Measurements from ENCODE around the gene CASS4. TPM values are rescaled to one million over a fixed set of nuclear protein-coding genes. Genes with fewer than 3 reads are reported as not detected.

The CASS4 gene
- total RNA-seq, 2 experiments from 2014 or later, result 17.8 to 18.8 TPM

GRCh38 chr20:56412949-56413348 lies 889 bp downstream of the CASS4 start:
- no peaks in the 10 kb centered on the region for H3K9me3 Mint-ChIP-seq (ENCODE audit: insufficient read depth)
- H3K27ac Mint-ChIP-seq, result peak overlapping the region; percentile 97
- peak overlapping the region; percentile 93 for H3K4me3 Mint-ChIP-seq
- H3K36me3 Mint-ChIP-seq (ENCODE audit: low read depth), result peaks cover 67% of the 10 kb centered on the region
- H3K4me1 Mint-ChIP-seq (ENCODE audit: low read depth), result peaks cover 66% of the 10 kb centered on the region
- no peak for DNase-seq
- H3K27me3 Mint-ChIP-seq (ENCODE audit: low read depth), result no peaks in the 10 kb centered on the region
- ATAC-seq, result no peak
- CTCF ChIA-PET, result interaction anchor here (0.6 to 8.9 kb wide), 8 partner anchors 10 to 123 kb away, joined by 3 to 59 read pairs (median 14); partner anchors contain the start of genes AURKA, CSTF1 and RTF2
- POLR2A ChIA-PET, result interaction anchor here (0.7 to 4.0 kb wide), 10 partner anchors 9 to 592 kb away, joined by 3 to 36 read pairs (median 3); partner anchors contain the start of genes AURKA, CSTF1 and RTF2

GRCh38 chr20:56414842-56415765 lies 3.0 kb downstream of the CASS4 start:
- CTCF ChIA-PET, result interaction anchor here (0.7 to 8.9 kb wide), 7 partner anchors 8 to 54 kb away, joined by 3 to 59 read pairs (median 4); partner anchors contain the start of gene RTF2
- Mint-ChIP-seq H3K4me1 (ENCODE audit: low read depth) (peaks cover 79% of the 10 kb centered on the region), H3K36me3 (ENCODE audit: low read depth) (peaks cover 66% of the 10 kb centered on the region), H3K4me3 (peak overlapping the region; percentile 93), H3K9me3 (ENCODE audit: insufficient read depth) (no peaks in the 10 kb centered on the region), H3K27ac (peak overlapping the region; percentile 83), H3K27me3 (ENCODE audit: low read depth) (no peaks in the 10 kb centered on the region)
- peak; percentile 10 for ATAC-seq
- POLR2A ChIA-PET, result interaction anchor here (1.0 to 4.0 kb wide), 6 partner anchors 10 to 977 kb away, joined by 3 to 36 read pairs (median 4); partner anchors contain the start of genes AURKA and CSTF1
- DNase-seq, result peak; percentile 49

DNA sequence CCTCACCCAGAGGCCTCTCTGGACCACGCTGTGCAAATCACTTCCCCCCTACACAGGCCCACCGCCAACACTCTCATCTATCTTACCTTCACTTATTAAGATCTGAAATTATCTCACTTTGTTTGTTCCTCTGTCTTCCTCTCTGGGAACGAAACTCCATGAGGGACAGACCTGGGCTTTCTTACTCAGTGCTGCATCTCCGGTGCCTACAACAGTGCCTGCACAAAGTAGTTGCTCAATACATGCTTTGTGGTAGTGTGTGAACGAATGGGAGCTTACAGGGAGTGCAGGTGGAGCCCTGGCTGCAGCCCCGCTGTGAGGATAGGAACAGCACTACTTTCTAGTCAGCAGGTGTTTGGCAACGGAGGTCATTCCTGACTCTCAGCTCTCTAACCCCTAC lies 5.3 kb downstream of the CASS4 start:
- DNase-seq (no peak), ATAC-seq (no peak)
- ChIA-PET CTCF (interaction anchor here (1.3 to 2.0 kb wide), 4 partner anchors 19 to 51 kb away, joined by 3 to 7 read pairs (median 3); partner anchors contain the start of gene RTF2), POLR2A (interaction anchor here (3.0 to 3.3 kb wide), 2 partner anchors 22 to 25 kb away, joined by 10 to 26 read pairs; partner anchors contain the start of genes AURKA and CSTF1)
- peak overlapping the region; percentile 92 for H3K27ac Mint-ChIP-seq
- H3K4me1 Mint-ChIP-seq (ENCODE audit: low read depth), result peaks cover 85% of the 10 kb centered on the region
- H3K27me3 Mint-ChIP-seq (ENCODE audit: low read depth), result no peaks in the 10 kb centered on the region
- no peak overlapping the region for H3K4me3 Mint-ChIP-seq
- H3K36me3 Mint-ChIP-seq (ENCODE audit: low read depth), result peaks cover 74% of the 10 kb centered on the region
- H3K9me3 Mint-ChIP-seq (ENCODE audit: insufficient read depth), result no peaks in the 10 kb centered on the region

DNA sequence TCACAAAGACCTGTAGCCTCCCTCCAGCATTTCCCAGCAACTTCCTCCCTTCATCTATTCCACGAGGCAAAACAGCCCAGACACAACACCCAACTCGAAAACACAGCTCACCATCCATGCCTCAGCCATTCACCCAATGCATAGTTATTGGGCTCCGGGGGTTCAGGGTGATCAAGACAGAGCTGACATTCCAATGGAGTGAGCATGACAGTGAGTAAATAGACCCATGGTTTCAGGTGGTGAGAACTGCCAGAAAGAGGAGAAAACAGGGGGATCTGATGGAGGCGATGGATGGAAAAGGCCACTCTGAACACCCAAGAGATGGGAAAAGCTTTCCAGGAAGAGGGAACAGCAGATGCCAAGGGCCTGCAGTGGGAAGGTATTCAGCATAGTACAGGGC lies 5.9 kb downstream of the CASS4 start:
- H3K9me3 Mint-ChIP-seq (ENCODE audit: insufficient read depth), result no peaks in the 10 kb centered on the region
- no peak for DNase-seq
- peak overlapping the region; percentile 70 for H3K4me3 Mint-ChIP-seq
- CTCF ChIA-PET, result interaction anchor here (0.9 to 3.9 kb wide), 9 partner anchors 9 to 51 kb away, joined by 3 to 24 read pairs (median 3); partner anchors contain the start of gene RTF2
- ATAC-seq, result no peak
- POLR2A ChIA-PET, result interaction anchor here (1.2 to 3.3 kb wide), 5 partner anchors 22 to 51 kb away, joined by 6 to 26 read pairs (median 6); partner anchors contain the start of genes AURKA, CSTF1 and RTF2
- peaks cover 73% of the 10 kb centered on the region for H3K36me3 Mint-ChIP-seq (ENCODE audit: low read depth)
- peaks cover 85% of the 10 kb centered on the region for H3K4me1 Mint-ChIP-seq (ENCODE audit: low read depth)
- H3K27me3 Mint-ChIP-seq (ENCODE audit: low read depth), result no peaks in the 10 kb centered on the region
- H3K27ac Mint-ChIP-seq, result peak overlapping the region; percentile 92

DNA sequence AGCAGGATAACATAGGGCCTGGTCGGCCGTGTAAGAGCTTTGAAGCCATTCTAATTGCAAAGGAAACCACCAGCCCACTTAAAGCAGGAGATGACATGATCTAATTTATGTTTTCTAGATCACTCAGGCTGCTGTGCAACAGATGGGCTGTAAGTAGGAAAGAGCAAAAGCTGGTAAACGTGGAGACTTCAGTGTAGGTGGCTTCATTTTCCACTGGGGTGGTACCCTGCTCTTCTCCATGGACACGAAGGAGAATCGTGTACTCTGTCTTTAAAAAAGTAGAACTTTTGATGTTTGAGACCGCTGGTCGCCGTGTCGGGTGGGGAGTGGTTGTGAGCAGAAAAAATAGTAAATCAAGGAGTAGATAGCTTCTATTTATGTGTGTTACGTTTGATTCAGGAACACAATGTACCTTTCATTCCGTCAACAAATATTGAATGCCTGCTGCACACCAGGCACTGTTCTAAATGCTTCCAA lies 6.4 kb downstream of the CASS4 start:
- Mint-ChIP-seq H3K36me3 (ENCODE audit: low read depth) (peaks cover 71% of the 10 kb centered on the region), H3K4me3 (peak overlapping the region; percentile 70), H3K27ac (peak overlapping the region; percentile 92), H3K4me1 (ENCODE audit: low read depth) (peaks cover 85% of the 10 kb centered on the region), H3K27me3 (ENCODE audit: low read depth) (no peaks in the 10 kb centered on the region), H3K9me3 (ENCODE audit: insufficient read depth) (no peaks in the 10 kb centered on the region)
- ATAC-seq, result peak; percentile 66
- ChIA-PET CTCF (interaction anchor here (0.9 to 3.9 kb wide), 10 partner anchors 9 to 50 kb away, joined by 3 to 24 read pairs (median 3); partner anchors contain the start of gene RTF2), POLR2A (interaction anchor here (1.2 to 3.3 kb wide), 5 partner anchors 21 to 50 kb away, joined by 6 to 26 read pairs (median 6); partner anchors contain the start of genes AURKA, CSTF1 and RTF2)
- peak; percentile 52 for DNase-seq

DNA sequence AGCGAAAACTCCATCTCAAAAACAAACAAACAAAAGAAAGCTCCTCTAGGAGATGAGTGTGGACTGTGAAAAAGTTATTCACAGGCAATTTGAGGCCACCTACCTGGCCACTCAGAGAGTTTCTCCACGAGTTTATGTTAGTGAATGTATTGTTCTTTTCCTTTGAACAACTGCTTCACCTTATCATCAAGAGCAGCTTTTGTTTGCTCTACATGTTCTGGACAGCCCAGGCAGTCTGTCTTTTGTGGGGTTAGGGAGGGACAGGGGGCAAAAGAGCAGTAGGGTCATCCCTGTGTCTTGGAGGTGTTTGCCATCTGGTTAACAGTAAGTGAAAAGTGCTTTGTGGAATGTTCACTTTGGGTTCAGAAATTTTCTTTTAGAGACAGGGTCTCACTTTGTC lies 8.0 kb downstream of the CASS4 start:
- DNase-seq (no peak), ATAC-seq (no peak)
- peak overlapping the region; percentile 20 for H3K27ac Mint-ChIP-seq
- H3K9me3 Mint-ChIP-seq (ENCODE audit: insufficient read depth), result no peaks in the 10 kb centered on the region
- peaks cover 79% of the 10 kb centered on the region for H3K4me1 Mint-ChIP-seq (ENCODE audit: low read depth)
- CTCF ChIA-PET, result interaction anchor here (1.4 to 3.9 kb wide), 3 partner anchors 9 to 22 kb away, joined by 4 to 24 read pairs (median 5); no protein-coding TSS in a partner anchor
- H3K27me3 Mint-ChIP-seq (ENCODE audit: low read depth), result no peaks in the 10 kb centered on the region
- H3K4me3 Mint-ChIP-seq, result no peak overlapping the region
- POLR2A ChIA-PET, result interaction anchor here (1.1 kb wide), 1 partner anchor 8 kb away, joined by 3 read pairs; no protein-coding TSS in a partner anchor
- H3K36me3 Mint-ChIP-seq (ENCODE audit: low read depth), result peaks cover 65% of the 10 kb centered on the region

DNA sequence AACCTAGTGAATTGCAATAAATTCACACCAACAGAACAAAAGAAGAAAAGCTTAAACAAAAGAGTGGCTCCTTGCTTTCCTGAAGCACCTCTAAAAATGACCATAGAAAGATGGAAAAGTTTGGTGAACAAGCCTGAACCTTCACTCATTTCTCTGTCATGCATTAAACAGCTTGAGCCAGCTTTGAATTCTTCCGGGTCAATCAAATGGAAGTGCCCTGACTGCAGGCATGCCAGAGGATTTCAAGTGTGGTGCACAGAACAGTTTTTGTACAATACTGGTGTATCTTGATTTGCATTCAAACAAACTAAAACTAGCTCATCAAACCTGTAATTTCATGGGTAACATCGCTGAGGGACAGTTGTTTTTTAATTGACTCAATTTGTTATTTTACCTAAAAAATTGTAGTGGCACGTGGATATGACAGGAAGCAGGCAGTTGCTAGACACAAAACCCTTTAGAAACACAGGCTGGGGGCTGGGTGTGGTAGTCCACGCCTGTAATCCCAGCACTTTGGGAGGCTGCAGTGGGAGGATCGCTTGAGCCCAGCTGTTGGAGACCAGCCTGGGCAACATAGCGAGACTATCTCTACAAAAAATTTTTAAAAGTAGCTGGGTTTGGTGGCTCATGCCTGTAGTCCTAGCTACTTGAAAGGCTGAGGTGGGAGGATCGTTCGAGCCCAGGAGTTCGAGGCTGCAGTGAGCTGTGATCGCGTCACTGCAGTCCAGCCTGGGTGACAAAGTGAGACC lies 9.1 kb downstream of the CASS4 start:
- CTCF ChIA-PET, result interaction anchor here (0.7 to 5.4 kb wide), 5 partner anchors 8 to 49 kb away, joined by 3 to 29 read pairs (median 4); partner anchors contain the start of gene CASS4
- ATAC-seq, result no peak
- peak; percentile 11 for DNase-seq
- Mint-ChIP-seq H3K27ac (peak overlapping the region; percentile 53), H3K4me3 (no peak overlapping the region), H3K4me1 (ENCODE audit: low read depth) (peaks cover 79% of the 10 kb centered on the region), H3K27me3 (ENCODE audit: low read depth) (no peaks in the 10 kb centered on the region), H3K36me3 (ENCODE audit: low read depth) (peaks cover 62% of the 10 kb centered on the region), H3K9me3 (ENCODE audit: insufficient read depth) (no peaks in the 10 kb centered on the region)
- POLR2A ChIA-PET, result interaction anchor here (1.2 to 2.6 kb wide), 2 partner anchors 8 to 29 kb away, joined by 3 to 11 read pairs; partner anchors contain the start of genes AURKA, CASS4 and CSTF1

- ATAC-seq (no peak), DNase-seq (peak; percentile 19)
- Mint-ChIP-seq H3K27me3 (ENCODE audit: low read depth) (no peaks in the 10 kb centered on the region), H3K9me3 (ENCODE audit: insufficient read depth) (no peaks in the 10 kb centered on the region), H3K4me3 (peak overlapping the region; percentile 38), H3K4me1 (ENCODE audit: low read depth) (peaks cover 70% of the 10 kb centered on the region), H3K27ac (peak overlapping the region; percentile 77), H3K36me3 (ENCODE audit: low read depth) (peaks cover 58% of the 10 kb centered on the region)
- ChIA-PET CTCF (interaction anchor here (0.6 to 5.4 kb wide), 5 partner anchors 10 to 44 kb away, joined by 3 to 29 read pairs (median 4); partner anchors contain the start of gene CASS4), POLR2A (interaction anchor here (0.9 to 2.6 kb wide), 2 partner anchors 10 to 30 kb away, joined by 4 to 11 read pairs; partner anchors contain the start of genes AURKA, CASS4 and CSTF1)
Observed at GRCh38 chr20:56422076-56422823, 10.2 kb downstream of the CASS4 start.

DNA sequence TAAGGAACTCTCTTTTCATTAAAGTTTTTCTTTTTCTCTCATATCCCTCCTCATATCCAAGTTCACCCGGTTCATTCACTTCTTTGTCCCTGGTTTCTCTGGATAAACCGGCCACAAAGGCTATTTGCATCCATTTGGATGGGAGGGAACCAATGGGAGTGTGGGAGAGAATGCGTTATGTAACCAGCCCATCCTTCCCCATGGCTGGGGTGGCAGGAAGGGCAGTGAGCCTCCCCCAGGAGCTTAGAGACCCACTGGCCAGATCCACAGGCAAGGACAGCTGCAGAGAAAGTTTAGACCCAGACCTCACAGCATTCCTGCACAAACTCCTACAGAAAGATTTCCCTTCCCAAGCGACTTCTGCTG lies 10.7 kb downstream of the CASS4 start:
- ChIA-PET POLR2A (interaction anchor here (0.9 to 2.6 kb wide), 2 partner anchors 10 to 31 kb away, joined by 4 to 11 read pairs; partner anchors contain the start of genes AURKA, CASS4 and CSTF1), CTCF (interaction anchor here (1.1 to 5.4 kb wide), 4 partner anchors 10 to 40 kb away, joined by 3 to 29 read pairs (median 4); partner anchors contain the start of gene CASS4)
- Mint-ChIP-seq H3K4me1 (ENCODE audit: low read depth) (peaks cover 66% of the 10 kb centered on the region), H3K9me3 (ENCODE audit: insufficient read depth) (no peaks in the 10 kb centered on the region), H3K27ac (peak overlapping the region; percentile 77), H3K27me3 (ENCODE audit: low read depth) (no peaks in the 10 kb centered on the region), H3K36me3 (ENCODE audit: low read depth) (peaks cover 54% of the 10 kb centered on the region), H3K4me3 (no peak overlapping the region)
- DNase-seq (peak; percentile 15), ATAC-seq (no peak)

- no peak for DNase-seq
- no peaks in the 10 kb centered on the region for H3K9me3 Mint-ChIP-seq (ENCODE audit: insufficient read depth)
- no peak overlapping the region for H3K4me3 Mint-ChIP-seq
- peaks cover 66% of the 10 kb centered on the region for H3K4me1 Mint-ChIP-seq (ENCODE audit: low read depth)
- no peak for ATAC-seq
- H3K27me3 Mint-ChIP-seq (ENCODE audit: low read depth), result no peaks in the 10 kb centered on the region
- POLR2A ChIA-PET, result interaction anchor here (1.5 to 2.6 kb wide), 2 partner anchors 10 to 11 kb away, joined by 8 to 11 read pairs; partner anchors contain the start of gene CASS4
- peaks cover 54% of the 10 kb centered on the region for H3K36me3 Mint-ChIP-seq (ENCODE audit: low read depth)
- H3K27ac Mint-ChIP-seq, result no peak overlapping the region
- CTCF ChIA-PET, result interaction anchor here (1.2 to 5.4 kb wide), 4 partner anchors 11 to 40 kb away, joined by 3 to 29 read pairs (median 5); partner anchors contain the start of gene CASS4
Observed at GRCh38 chr20:56423211-56423610, 11.2 kb downstream of the CASS4 start.
